Regular cardiac myocyte (primary cell): Measurements from ENCODE around the gene ZNF417. TPM values are rescaled to one million over a fixed set of nuclear protein-coding genes. Genes with fewer than 3 reads are reported as not detected.

Source experiments
- total RNA-seq: library from RNA; depleted of rRNA; stranded (reverse); fragments of >200 nt; gene quantifications from 2 replicates; pipeline ENCODE4 v1.2.3, GENCODE V29; 2014

Gene ZNF417
- total RNA-seq = 19.6 and 24.5 TPM in 2 replicates

DNA sequence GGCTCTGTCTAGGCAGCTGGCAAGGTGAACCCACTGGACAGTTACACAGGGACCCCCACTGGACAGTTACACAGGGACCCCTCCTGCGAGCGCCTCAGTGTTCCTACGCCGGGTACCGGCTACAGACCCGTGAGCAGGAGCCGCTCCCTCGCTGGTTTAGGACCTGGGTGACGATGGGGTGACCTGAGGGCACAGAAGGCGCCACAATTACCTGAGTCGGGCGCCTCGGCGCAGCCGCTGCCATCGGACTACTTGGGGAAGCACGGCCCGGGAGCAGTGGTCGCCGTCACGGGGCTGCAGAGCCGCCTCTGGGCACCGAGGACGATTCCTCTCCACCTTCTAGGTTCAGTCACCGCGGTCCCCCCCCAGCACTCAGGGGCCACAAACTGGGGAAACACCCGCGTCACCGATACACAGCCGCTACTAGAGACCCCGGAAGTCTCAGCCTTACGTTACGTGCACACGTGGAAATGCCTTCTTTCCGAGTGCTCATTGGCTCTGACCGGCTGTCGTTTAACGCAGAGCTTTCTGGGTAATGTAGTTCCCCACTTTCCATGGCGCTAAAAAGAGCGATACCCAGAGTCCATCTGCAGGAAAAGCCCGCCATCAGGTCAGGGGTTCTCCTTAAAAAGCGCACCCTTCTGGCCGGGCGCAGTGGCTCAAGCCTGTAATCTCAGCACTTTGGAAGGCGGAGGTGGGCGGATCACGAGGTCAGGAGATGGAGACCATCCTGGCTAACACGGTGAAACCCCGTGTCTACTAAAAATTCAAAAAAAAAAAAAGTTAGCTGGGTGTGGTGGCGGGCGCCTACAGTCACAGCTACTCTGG is at the start of gene ZNF417:
Gene ZNF417 (minus strand): TSS at position 425 of the 828 bp plus-strand sequence. CDS start 181 bp downstream, at position 244.

DNA sequence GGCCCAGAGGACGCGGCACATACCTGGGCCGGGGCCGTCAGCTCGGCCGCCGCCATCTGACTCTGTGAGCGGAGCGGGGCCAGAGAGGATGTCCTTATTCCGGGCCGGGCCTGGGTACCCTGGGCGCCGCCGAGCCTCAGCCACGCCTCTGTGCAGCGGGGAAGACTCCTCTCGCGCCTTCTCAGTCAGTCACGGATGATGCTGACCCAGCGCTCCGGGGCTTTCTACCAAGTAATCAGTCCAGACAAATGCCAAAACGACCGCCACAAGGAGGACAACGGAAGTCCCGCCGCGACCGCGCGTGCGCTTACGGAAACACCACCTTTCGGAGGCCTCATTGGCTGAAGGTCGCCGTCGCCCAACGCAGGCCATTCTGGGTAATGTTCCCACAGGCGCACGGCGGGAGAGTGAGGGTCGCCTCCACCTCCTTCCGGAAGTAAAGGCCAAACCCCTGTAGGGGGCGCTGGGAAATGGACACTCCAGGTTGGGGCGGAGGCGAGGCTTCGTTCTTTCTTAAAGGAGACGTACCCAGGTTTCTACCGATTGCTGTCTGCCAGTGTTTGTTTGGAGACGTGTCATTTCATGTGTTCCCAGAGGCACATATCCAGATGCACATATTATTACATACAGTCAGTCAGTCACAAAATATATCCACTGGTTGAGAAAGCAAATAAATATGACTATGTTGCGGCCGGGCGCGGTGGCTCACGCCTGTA is 31.2 kb upstream of the ZNF417 start, which contains the start of gene ZNF256:
Gene ZNF256 (minus strand): TSS at position 288 of the 716 bp plus-strand sequence. CDS start 232 bp downstream, at position 56.

DNA sequence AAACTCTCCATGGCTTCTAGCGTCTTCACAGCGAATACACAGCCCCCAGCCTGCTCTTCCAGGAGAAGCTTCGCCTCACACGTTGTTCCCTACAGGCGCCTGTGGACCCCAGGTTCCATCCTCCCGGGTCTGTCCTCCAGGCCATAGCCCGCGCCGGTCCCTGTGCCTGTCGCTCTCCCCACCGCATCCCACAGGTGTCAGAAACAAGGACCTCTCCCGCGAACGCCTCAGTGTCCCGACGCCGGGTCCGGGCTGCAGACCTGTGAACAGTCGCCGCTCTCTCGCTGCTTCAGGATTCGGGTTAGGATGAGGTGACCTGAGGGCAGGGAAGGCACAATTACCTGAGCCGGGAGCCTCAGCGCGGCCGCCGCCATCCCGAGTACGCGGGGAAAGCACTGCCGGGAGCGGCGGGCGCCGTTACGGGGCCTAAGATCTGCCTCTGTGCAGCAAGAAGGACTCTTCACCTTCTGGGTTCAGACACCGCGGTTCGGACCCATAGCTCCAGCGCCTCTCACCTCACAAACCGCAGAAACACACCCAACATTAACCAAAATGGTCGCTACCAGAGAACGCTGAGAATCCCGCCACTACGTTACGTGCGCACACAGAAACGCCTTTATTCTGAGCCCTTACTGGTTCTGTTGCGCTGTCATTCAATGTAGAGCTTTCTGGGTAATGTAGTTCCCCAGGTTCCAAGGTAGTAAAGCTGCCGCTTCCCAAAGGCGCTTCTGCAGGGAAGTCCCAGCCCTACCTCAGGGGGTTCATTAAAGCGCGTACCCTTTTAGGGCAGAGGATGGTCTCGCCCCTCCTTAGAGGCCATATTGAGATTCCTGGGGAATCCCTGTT is 18.7 kb upstream of the ZNF417 start, which contains the start of gene ZNF418:
Gene ZNF418 (minus strand): TSS at position 583 of the 846 bp plus-strand sequence. CDS start 1,580 bp downstream, outside the sequence.

GRCh38 chr19:57888560-57889231 is 27.7 kb downstream of the ZNF417 start, which contains the start of gene ZNF814:
Gene ZNF814, minus strand, starts transcription at chr19:57889037. Its CDS starts 235 bp downstream, at chr19:57888802.

Other genes with a start within 250 kb of the ZNF417 start
- gene ZSCAN4, start 247.7 kb downstream of the ZNF417 start, total RNA-seq = not detected in 2 replicates
- 5.1 and 12.1 TPM in 2 replicates for gene ZNF551, start 234.6 kb downstream of the ZNF417 start, total RNA-seq
- 3.1 and 5.1 TPM in 2 replicates for gene ZNF154, start 207.4 kb downstream of the ZNF417 start, total RNA-seq
- gene ZNF671, start 189.0 kb downstream of the ZNF417 start, total RNA-seq = 10.4 and 12.1 TPM in 2 replicates
- 9.0 and 10.2 TPM in 2 replicates for gene ZNF776, start 169.8 kb downstream of the ZNF417 start, total RNA-seq
- gene ZNF586, start 146.9 kb downstream of the ZNF417 start, total RNA-seq = 18.2 and 29.9 TPM in 2 replicates
- 4.2 and 4.4 TPM in 2 replicates for gene ZNF552, start 101.7 kb downstream of the ZNF417 start, total RNA-seq
- 18.6 and 44.9 TPM in 2 replicates for gene ZNF587B, start 86.3 kb downstream of the ZNF417 start, total RNA-seq
- 24.9 and 35.0 TPM in 2 replicates for gene ZNF587, start 66.7 kb downstream of the ZNF417 start, total RNA-seq
- gene ZNF814, start 27.6 kb downstream of the ZNF417 start, total RNA-seq = 5.9 and 10.2 TPM in 2 replicates
- 5.6 and 12.1 TPM in 2 replicates for gene ZNF418, start 18.8 kb upstream of the ZNF417 start, total RNA-seq
- gene ZNF256, start 31.1 kb upstream of the ZNF417 start, total RNA-seq = 3.7 and 4.4 TPM in 2 replicates
- not detected in 2 replicates for gene C19orf18, start 57.9 kb upstream of the ZNF417 start, total RNA-seq
- 9.2 and 22.6 TPM in 2 replicates for gene ZNF606, start 86.2 kb upstream of the ZNF417 start, total RNA-seq
- gene ZSCAN1, start 117.4 kb upstream of the ZNF417 start, total RNA-seq = not detected in 2 replicates
- 3.8 and 6.8 TPM in 2 replicates for gene ZNF135, start 142.7 kb upstream of the ZNF417 start, total RNA-seq
- 30.1 and 76.4 TPM in 2 replicates for gene ZSCAN18, start 181.6 kb upstream of the ZNF417 start, total RNA-seq
- gene ZNF329, start 234.2 kb upstream of the ZNF417 start, total RNA-seq = 14.6 and 17.8 TPM in 2 replicates